ENCODE measurements around the gene SLC7A4. TPM values are rescaled to one million over a fixed set of nuclear protein-coding genes. Genes with fewer than 3 reads are reported as not detected.

SLC7A4 gene, protein sequence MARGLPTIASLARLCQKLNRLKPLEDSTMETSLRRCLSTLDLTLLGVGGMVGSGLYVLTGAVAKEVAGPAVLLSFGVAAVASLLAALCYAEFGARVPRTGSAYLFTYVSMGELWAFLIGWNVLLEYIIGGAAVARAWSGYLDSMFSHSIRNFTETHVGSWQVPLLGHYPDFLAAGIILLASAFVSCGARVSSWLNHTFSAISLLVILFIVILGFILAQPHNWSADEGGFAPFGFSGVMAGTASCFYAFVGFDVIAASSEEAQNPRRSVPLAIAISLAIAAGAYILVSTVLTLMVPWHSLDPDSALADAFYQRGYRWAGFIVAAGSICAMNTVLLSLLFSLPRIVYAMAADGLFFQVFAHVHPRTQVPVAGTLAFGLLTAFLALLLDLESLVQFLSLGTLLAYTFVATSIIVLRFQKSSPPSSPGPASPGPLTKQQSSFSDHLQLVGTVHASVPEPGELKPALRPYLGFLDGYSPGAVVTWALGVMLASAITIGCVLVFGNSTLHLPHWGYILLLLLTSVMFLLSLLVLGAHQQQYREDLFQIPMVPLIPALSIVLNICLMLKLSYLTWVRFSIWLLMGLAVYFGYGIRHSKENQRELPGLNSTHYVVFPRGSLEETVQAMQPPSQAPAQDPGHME
- not detected in 5 replicates for total RNA-seq (2022; extraction: Qiagen RNA extraction; ENCODE audit: low read depth)

DNA sequence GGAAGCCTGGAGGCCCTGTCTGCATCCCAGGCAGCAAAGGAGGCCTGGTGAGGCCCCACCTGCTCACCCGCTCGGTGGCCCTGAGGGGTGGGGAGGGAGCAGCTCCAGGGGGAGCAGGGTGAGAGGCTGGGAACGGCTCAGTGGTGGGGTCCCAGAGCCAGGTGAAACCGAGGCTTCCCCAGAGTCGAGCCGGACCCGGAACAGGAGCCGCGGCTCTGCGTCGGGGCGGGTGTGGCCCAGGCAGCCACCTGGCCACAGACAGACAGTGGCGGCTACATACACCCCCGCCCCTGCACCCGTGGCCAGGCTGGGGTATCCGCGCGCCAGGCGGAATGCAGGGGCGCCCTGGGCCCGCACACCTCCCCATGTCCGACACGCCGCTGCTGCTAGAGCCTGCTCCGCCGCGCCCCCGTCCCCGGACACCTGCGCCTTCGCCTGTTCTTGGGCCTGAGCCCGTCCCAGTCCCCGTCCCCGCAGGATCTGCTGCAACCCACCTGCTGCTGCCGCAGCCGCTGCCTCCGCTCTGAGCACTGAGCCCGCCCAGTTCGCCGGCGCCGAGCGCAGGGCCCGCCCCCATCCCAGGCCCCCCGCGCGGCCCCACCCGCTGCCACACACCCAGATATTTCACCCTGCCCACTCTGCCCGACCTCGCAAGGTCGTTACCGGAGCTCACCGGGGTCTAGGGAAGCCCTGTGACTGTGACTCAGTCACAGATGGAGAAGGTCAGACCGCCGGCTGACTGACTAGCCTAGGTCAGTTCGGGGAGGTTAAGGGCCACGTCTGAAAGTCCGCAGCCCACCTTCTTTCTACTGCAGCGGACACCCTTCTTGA lies at the start of gene SLC7A4:
Gene SLC7A4, minus strand, starts transcription at position 525 of the 831 bp plus-strand sequence. CDS start 749 bp downstream, outside the sequence.

DNA sequence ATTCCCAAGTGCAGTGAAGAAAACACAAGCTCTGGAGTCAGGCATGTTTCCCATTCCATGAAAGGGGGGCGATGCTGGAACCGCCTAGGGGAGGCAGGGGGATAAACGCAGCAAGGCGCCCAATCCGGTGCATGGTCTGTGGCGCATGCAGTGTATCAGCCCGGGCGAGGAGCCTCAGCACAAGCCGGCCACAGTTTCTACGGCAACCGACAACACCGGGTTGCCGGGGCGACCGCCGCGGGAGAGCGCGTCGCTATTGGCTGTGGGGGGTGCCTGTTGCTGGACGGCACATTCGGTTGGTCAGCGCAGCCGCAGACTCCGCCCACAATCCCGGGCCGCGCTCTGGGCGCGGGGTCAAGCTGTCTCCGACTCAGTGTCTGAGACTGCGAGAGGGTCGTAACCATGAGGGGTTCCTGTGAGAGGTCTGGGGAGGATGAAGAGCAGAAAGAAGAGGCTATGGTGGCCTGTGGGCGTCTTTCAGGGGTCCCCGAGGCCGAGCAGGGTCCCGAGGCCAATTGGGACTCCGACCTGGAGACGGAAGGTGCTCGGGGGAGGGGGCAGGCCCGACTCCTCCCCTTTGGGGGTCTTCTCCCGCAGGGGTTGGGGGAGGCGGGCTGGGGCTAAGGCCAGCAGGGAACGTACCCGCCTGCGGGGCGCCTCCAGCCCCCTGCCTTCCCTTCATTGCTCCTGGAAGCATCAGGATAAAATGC lies 13.4 kb upstream of the SLC7A4 start, which contains the start of gene LRRC74B:
Gene LRRC74B, plus strand, starts transcription at position 362 of the 710 bp plus-strand sequence. Its CDS starts 41 bp downstream, at position 403.

DNA sequence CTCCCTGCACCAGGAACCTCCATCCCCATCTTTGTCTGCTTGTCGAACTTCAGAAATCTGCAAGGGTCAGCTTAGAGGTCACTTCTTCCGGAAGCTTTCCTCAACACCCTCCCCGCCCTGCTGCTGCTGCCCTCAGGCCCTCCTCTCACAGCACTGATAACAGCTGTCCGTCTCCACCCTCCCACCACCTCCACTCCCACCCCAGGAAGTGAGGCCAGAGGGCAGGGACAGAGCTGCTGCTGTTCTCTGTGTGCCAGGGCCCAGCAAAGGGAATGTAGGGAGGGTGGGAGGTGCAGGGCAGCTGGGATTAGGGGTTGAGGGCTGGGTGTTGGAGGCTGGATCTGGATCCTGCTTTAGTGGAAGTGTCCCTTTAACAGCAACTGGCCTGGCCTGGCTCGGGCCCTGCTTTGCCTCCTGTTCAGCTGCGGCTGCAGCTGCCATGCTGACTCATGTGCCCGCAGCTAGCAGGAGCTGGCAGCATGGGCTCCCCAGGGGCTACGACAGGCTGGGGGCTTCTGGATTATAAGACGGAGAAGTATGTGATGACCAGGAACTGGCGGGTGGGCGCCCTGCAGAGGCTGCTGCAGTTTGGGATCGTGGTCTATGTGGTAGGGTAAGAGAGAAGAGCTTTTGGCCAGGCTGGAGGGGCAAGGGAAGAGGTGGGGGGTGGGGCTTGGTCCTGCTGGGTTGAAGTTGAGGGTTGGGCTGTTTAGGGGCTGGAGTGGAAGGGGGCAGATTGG lies 17.5 kb downstream of the SLC7A4 start, which contains the start of gene P2RX6:
Gene P2RX6, plus strand, starts transcription at position 440 of the 740 bp plus-strand sequence. Its CDS starts 10 bp downstream, at position 450.

DNA sequence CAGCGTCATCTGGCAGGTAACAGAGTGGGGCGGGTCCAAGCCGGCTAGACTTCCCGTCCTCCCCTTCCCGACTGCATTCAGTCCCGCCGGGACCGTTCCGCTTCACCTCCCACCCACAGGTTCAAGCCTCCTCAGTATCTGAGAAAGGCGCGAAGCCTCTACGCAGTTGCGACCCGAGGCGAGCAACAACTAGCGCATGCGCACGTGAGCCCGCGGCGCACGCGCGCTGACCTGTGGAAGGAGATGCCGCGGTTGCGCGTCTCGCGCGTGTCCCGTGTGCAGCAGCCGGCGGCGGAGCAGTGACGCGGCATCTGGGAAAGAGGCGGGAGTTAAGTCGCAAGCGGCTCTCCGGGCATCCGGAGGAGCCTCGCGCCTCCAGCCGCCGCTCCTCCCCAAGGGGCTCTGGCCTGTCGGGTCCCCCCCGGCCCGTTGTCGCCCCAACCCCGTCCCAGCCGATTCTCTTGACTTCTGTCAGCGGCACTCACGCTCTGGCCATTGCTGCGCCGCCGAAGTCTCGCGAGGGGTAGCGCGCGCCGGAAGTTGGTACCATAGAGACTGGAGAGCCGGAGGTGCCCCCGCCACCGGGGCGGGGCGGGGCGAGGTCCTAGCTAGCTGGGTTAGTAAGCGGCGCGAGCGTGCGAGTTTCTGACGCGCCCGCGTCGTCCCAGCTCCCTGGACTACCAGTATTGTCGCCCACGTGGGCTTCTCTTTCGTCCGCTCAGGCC lies 30.6 kb downstream of the SLC7A4 start, which contains the start of gene THAP7:
Gene THAP7, minus strand, starts transcription at position 518 of the 725 bp plus-strand sequence. Its CDS starts 207 bp downstream, at position 311.

DNA sequence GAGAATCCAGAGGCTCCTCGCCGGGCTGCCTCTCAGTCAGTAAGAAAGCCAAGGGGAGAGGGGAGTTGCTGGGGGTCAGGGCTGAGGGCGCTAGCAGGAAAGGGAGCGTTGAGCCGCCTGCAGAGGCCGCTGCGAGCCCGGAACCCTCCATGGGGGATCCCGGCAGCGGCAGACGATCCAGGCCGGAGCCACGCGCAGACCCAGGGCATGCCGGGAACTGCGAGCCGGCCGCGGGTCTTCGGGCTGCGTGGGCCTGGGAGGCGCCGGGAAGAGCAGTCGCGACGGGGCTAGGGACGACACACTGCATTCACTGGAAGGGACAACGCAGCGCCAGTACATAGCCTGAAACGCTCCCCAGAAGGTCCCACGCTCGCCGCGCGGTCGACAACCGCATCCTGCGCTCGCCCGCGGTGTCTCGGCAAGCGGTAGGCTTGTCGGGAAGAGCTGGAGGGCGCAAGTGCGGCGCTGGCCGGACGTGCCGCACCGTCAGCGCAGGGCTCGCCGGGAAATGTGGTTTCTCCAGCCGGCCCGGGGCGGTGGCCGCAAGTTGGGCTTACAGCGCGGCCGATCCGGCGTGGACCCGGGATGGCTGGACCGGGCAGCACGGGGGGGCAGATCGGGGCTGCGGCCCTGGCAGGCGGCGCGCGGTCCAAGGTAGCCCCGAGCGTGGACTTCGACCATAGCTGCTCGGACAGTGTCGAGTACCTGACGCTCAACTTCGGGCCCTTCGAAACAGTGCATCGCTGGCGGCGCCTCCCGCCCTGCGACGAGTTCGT lies 50.4 kb downstream of the SLC7A4 start, which contains the start of gene LZTR1:
Gene LZTR1, plus strand, starts transcription at position 511 of the 776 bp plus-strand sequence. Its CDS starts 75 bp downstream, at position 586.

Other genes with a start within 250 kb of the SLC7A4 start
- 18.5 to 23.2 TPM (median 20.4 TPM) in 5 replicates for gene PI4KA, start 173.8 kb downstream of the SLC7A4 start, total RNA-seq (2022; extraction: Qiagen RNA extraction; ENCODE audit: low read depth)
- gene SNAP29, start 173.6 kb downstream of the SLC7A4 start, total RNA-seq (2022; extraction: Qiagen RNA extraction; ENCODE audit: low read depth): 14.0 to 19.2 TPM (median 16.2 TPM) in 5 replicates
- gene CRKL, start 115.2 kb downstream of the SLC7A4 start, total RNA-seq (2022; extraction: Qiagen RNA extraction; ENCODE audit: low read depth): 20.2 to 24.0 TPM (median 22.3 TPM) in 5 replicates
- 1.0 to 4.8 TPM (median 3.3 TPM) in 5 replicates for gene AIFM3, start 65.3 kb downstream of the SLC7A4 start, total RNA-seq (2022; extraction: Qiagen RNA extraction; ENCODE audit: low read depth)
- gene LZTR1, start 50.3 kb downstream of the SLC7A4 start, total RNA-seq (2022; extraction: Qiagen RNA extraction; ENCODE audit: low read depth): 11.8 to 19.9 TPM (median 17.4 TPM) in 5 replicates
- gene THAP7, start 30.4 kb downstream of the SLC7A4 start, total RNA-seq (2022; extraction: Qiagen RNA extraction; ENCODE audit: low read depth): 16.0 to 28.6 TPM (median 25.1 TPM) in 5 replicates
- gene P2RX6, start 17.4 kb downstream of the SLC7A4 start, total RNA-seq (2022; extraction: Qiagen RNA extraction; ENCODE audit: low read depth): 0.33 to 0.98 TPM (median 0.70 TPM) in 5 replicates
- not detected in 5 replicates for gene LRRC74B, start 13.4 kb upstream of the SLC7A4 start, total RNA-seq (2022; extraction: Qiagen RNA extraction; ENCODE audit: low read depth)